Stimulated activated CD4-positive, alpha-beta T cell treated with anti-CD3 and anti-CD28 coated beads, Interleukin-2, amount 100 ng/mL, for 4 hours (primary cell): ENCODE data around the gene GALNT18.
"Not testable (repeated sequence)": the region's sequence is repeated elsewhere in the genome, so short reads cannot be mapped to it uniquely, and the experiment has no call there.

Experiments used
- DNase-seq: peaks from one replicate; pipeline ENCODE4 v3.0.0-alpha.2; 2020; ENCODE audit warnings: low read depth

Gene GALNT18

GRCh38 chr11:11458485-11458884, 163.3 kb downstream of the GALNT18 start:
- no peak for DNase-seq

GRCh38 chr11:11458001-11458400, 163.8 kb downstream of the GALNT18 start:
- no peak for DNase-seq

GRCh38 chr11:11456866-11457265, 164.9 kb downstream of the GALNT18 start:
- DNase-seq: no peak

- no peak for DNase-seq
Observed at GRCh38 chr11:11454671-11455223, 167.1 kb downstream of the GALNT18 start.

GRCh38 chr11:11451501-11452005, 170.3 kb downstream of the GALNT18 start:
- DNase-seq: no peak

- DNase-seq: no peak
Observed at GRCh38 chr11:11450744-11451362, 171.0 kb downstream of the GALNT18 start.

GRCh38 chr11:11449327-11449726, 172.5 kb downstream of the GALNT18 start:
- DNase-seq: no peak

- no peak for DNase-seq
Observed at GRCh38 chr11:11448626-11449025, 173.2 kb downstream of the GALNT18 start.

- not testable (repeated sequence) for DNase-seq
Observed at GRCh38 chr11:11447601-11448000, 174.2 kb downstream of the GALNT18 start.

GRCh38 chr11:11446967-11447366, 174.8 kb downstream of the GALNT18 start:
- no peak for DNase-seq

GRCh38 chr11:11446564-11446963, 175.2 kb downstream of the GALNT18 start:
- DNase-seq: no peak

GRCh38 chr11:11445441-11446185, 176.2 kb downstream of the GALNT18 start:
- DNase-seq: no peak

- DNase-seq: no peak
Observed at GRCh38 chr11:11444804-11445131, 177.0 kb downstream of the GALNT18 start.

- no peak for DNase-seq
Observed at GRCh38 chr11:11444027-11444803, 177.6 kb downstream of the GALNT18 start.

- no peak for DNase-seq
Observed at GRCh38 chr11:11442791-11443190, 179.0 kb downstream of the GALNT18 start.

- DNase-seq: no peak
Observed at GRCh38 chr11:11441516-11441915, 180.3 kb downstream of the GALNT18 start.

GRCh38 chr11:11441091-11441490, 180.7 kb downstream of the GALNT18 start:
- DNase-seq: no peak

- DNase-seq: no peak
Observed at GRCh38 chr11:11440144-11440543, 181.7 kb downstream of the GALNT18 start.

GRCh38 chr11:11439591-11439990, 182.2 kb downstream of the GALNT18 start:
- no peak for DNase-seq

GRCh38 chr11:11436715-11437313, 185.0 kb downstream of the GALNT18 start:
- no peak for DNase-seq

GRCh38 chr11:11435635-11436034, 186.2 kb downstream of the GALNT18 start:
- DNase-seq: no peak

GRCh38 chr11:11433960-11434359, 187.8 kb downstream of the GALNT18 start:
- DNase-seq: no peak
